ENCODE data around the gene ADIPOQ.
"Not testable (repeated sequence)": the region's sequence is repeated elsewhere in the genome, so short reads cannot be mapped to it uniquely, and the experiment has no call there.

ADIPOQ gene

DNA sequence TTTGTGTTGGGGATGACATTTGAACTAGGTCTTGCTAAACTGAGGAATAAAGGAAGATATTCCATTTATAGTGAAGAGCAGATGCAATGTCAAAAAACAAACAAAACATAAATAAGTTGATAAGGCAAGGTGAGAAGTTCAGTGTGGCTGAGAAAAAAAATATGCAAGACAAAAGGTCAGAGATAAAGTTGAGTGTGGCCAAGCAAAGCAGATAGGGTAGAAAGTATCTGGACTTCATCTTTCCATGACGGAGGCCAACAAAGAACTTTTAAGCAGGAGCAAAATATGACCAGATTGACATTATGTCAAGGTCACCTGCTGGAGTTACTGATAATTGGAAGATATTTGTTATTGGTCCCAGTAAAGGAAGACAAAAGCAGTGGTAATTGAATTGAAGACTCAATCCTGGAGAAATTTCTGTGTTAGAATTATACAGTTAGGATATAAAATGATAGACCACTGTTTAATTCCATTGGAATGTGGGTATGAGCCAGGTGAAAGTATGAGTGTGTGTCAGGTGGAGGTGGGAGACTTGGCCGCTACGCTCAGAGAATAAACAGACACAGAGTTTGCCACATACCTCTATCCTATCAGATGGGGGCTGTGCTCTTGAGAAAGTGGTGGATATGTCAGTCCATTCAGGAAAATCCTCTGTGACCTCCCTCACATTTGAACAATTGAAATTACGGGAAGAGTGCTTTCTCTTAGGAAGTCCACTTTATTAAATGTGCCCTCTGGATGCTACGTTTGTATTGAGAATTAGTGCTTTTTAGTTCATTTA is 28.1 kb downstream of the ADIPOQ start:
- DNase-seq (no peak), ATAC-seq (no peak)

- ATAC-seq (no peak), DNase-seq (no peak)
Observed at GRCh38 chr3:186871403-186871924, 29.0 kb downstream of the ADIPOQ start.

- not testable (repeated sequence) for DNase-seq, ATAC-seq
Observed at GRCh38 chr3:186873796-186874195, 31.3 kb downstream of the ADIPOQ start.

DNA sequence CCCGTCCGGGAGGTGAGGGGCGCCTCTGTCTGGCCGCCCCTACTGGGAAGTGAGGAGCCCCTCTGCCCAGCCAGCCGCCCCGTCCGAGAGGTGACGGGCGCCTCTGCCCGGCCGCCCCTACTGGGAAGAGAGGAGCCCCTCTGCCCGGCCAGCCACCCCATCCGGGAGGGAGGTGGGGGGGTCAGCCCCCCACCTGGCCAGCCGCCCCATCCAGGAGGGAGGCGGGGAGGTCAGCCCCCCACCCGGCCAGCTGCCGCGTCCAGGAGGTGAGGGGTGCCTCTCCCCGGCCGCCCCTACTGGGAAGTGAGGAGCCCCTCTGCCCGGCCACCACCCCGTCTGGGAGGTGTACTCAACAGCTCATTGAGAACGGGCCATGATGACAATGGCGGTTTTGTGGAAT is 31.7 kb downstream of the ADIPOQ start:
- ATAC-seq, DNase-seq: not testable (repeated sequence)

- not testable (repeated sequence) for ATAC-seq, DNase-seq
Observed at GRCh38 chr3:186874841-186875240, 32.3 kb downstream of the ADIPOQ start.

GRCh38 chr3:186875708-186876107 is 33.2 kb downstream of the ADIPOQ start:
- ATAC-seq (no peak), DNase-seq (no peak)

DNA sequence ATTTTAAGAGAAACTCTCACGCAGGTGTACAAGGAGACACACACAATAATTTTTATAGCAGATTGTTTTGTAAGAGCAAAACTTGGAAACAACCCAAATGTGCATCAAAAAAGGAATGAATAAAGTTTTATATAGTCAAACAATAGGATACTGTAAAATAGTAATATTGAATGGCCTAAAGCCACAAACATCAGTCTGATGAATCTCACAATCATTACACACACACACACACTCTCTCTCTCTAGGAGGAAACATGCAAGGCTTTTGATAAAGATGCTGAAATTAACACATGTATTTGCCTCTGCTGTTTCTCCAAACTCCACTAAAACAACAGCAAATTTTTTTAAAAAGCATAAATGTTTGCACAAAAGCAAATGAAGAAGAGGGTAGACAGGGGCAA is 37.3 kb downstream of the ADIPOQ start:
- ATAC-seq (no peak), DNase-seq (no peak)

GRCh38 chr3:186880406-186880805 is 37.9 kb downstream of the ADIPOQ start:
- ATAC-seq (no peak), DNase-seq (no peak)

DNA sequence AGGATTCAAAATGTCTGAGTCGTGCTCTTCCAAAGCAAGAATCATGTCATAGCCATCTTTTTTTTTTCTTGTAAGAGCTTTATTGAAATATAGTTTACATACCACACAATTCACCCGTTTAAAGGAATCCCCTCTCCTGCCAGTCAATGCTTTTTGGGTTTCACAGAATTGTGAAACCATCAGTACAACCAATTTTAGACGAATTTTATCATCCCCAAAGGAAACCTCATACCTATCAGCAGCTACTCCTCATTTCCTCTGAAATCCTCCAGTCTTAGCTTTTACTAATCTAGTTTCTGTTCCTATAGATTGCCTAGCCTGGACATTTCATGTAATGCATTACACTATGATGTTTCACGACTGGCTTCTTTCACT is 39.6 kb downstream of the ADIPOQ start:
- ATAC-seq (peak; percentile 47), DNase-seq (no peak)

- DNase-seq (peak; percentile 64), ATAC-seq (peak; percentile 92)
Observed at GRCh38 chr3:186882881-186883685, 40.6 kb downstream of the ADIPOQ start.

- DNase-seq (no peak), ATAC-seq (no peak)
Observed at GRCh38 chr3:186883686-186884058, 41.2 kb downstream of the ADIPOQ start.

- DNase-seq, ATAC-seq: not testable (repeated sequence)
Observed at GRCh38 chr3:186884868-186885267, 42.4 kb downstream of the ADIPOQ start.

DNA sequence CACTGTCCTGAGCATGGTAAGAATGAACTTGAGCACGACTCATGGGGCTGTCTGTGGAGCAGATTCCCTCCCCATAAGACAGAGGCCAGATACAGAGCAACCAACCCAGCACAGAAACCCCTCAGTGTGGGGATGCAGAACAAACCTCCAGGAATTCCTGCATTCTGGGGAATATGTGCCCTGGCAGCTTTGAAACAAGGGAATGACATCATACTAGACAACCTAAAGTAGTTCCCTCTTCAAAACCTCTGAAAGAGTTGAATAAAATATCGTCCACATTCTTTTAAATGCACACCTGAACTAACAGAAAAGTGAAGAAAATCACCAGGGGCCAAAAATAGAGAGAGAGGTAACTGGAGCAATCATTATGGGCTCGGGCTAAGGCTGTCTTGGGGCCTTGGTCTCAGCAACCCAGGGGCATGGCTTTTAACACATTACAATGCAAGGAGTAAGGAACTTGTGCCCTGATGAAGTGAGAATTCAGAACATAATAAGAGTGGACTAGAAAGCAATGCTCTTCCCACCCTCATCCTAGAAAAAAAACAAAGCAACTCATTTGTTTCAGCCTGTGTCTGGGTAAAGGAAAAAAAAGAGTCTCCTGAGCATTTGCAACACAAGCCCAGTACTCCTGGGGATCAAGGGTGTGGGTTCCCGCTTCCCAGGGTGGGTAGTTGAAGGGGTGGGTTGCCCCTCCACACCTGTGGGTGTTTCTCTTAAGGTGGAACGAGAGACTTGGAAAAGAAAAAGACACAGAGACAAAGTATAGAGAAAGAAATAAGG is 43.9 kb downstream of the ADIPOQ start:
- ATAC-seq (no peak), DNase-seq (no peak)

GRCh38 chr3:186887507-186887938 is 45.0 kb downstream of the ADIPOQ start:
- ATAC-seq, DNase-seq: not testable (repeated sequence)

GRCh38 chr3:186888569-186888968 is 46.1 kb downstream of the ADIPOQ start:
- DNase-seq = no peak

DNA sequence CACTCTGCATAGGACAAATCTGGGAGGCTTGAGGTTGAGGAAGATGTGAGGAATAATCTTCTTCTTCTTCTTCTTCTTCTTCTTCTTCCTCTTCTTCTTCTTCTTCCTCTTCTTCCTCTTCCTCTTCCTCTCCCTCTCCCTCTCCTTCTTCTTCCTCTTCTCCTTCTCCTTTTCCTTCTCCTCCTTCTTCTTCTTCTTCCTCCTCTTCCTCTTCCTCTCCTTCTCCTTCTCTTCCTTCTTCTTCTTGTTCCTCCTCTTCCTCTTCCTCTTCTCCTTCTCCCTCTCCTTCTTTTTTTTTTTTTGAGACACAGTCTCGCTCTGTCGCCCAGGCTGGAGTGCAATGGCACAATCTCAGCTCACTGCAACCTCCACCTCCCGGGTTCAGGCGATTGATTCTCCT is 47.2 kb downstream of the ADIPOQ start:
- not testable (repeated sequence) for ATAC-seq, DNase-seq

More at GRCh38 chr3:186888569-186888968, 46.1 kb downstream of the ADIPOQ start:
- ATAC-seq = no peak

GRCh38 chr3:186890911-186891310 is 48.4 kb downstream of the ADIPOQ start:
- no peak for DNase-seq
- ATAC-seq = no peak

- DNase-seq, ATAC-seq: not testable (repeated sequence)
Observed at GRCh38 chr3:186893071-186893470, 50.6 kb downstream of the ADIPOQ start.

- ATAC-seq = no peak
- DNase-seq = no peak
Observed at GRCh38 chr3:186895406-186895805, 52.9 kb downstream of the ADIPOQ start.

GRCh38 chr3:186896006-186896405 is 53.5 kb downstream of the ADIPOQ start:
- ATAC-seq = peak; percentile 28
- no peak for DNase-seq

DNA sequence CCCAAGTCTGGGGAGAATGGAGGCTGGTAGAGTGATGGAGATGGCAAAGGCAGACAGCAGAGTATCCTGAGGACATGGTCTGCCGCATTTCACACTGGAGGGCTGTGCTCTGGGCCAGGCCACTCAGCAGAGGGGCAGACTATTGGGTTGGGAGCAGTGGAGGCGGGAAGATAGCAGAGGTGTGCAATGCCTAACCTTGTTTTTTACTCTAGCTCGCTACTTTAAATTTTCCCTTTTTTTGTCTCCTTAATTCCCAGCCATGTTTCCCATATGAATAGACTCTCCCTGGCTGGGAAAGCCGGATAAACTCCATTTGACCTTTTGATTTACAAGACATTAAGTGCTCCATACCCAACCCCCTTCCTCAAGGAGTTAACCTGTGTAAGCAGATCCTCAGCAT is 54.4 kb downstream of the ADIPOQ start:
- no peak for ATAC-seq
- DNase-seq = no peak

DNA sequence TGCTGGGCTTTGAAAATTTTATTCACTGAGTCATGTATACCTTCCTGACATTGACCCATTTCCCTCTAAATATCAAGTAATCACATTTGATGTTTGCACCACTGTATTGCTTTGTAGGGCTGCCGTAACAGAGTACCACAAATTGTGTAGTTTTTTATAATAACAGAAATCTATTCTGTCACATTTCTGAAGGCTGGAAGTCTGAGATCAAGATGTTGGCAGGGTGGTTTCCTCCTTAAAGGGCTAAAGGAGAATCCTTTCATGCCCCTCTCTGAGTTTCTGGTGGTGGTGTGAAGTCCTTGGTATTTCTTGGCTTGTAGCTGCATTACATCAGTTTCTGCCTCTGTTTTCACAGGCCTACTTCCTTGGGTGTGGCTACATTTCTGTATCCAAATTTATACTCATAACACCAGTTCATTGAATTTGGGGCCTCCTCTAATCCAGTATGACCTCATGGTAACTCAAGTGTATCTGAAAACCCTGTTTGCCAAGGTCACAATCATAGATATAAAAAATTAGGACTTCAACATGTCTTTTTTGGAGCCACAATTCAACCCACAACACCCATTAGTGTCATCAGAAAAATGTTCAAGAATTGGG is 58.7 kb downstream of the ADIPOQ start:
- ATAC-seq = peak; percentile 52
- DNase-seq = no peak

All from stimulated activated naive CD8-positive, alpha-beta T cell treated with anti-CD3 and anti-CD28 coated beads, Interleukin-15, Interleukin-2, amounts not matched to agents 100 U/mL and 50 U/mL, for 24 hours (primary cell).